PC-9 (cell line): ENCODE data around the gene HSPB7.
A peak's percentile ranks its signal among the peaks of the same experiment; 100 is the strongest.

ENCODE experiments used
- EZH2 ChIP-seq: fragments of 200-600 bp; sonication (generic); IDR thresholded peaks from 2 replicates; pipeline ENCODE4 v1.8.0; 2017; ENCODE audit warnings: antibody characterized with exemption, low read depth
- TF ChIP-seq, protein P1 (sequence below): fragments of 200-600 bp; sonication (generic); conservative IDR thresholded peaks from 2 replicates; pipeline ENCODE4 v1.6.1; 2017; ENCODE audit warnings: mixed run types, antibody characterized with exemption, mild to moderate bottlenecking, moderate library complexity

GRCh38 chr1:16009030-16009460 lies 8.8 kb downstream of the HSPB7 start:
- TF ChIP-seq, protein P1, sequence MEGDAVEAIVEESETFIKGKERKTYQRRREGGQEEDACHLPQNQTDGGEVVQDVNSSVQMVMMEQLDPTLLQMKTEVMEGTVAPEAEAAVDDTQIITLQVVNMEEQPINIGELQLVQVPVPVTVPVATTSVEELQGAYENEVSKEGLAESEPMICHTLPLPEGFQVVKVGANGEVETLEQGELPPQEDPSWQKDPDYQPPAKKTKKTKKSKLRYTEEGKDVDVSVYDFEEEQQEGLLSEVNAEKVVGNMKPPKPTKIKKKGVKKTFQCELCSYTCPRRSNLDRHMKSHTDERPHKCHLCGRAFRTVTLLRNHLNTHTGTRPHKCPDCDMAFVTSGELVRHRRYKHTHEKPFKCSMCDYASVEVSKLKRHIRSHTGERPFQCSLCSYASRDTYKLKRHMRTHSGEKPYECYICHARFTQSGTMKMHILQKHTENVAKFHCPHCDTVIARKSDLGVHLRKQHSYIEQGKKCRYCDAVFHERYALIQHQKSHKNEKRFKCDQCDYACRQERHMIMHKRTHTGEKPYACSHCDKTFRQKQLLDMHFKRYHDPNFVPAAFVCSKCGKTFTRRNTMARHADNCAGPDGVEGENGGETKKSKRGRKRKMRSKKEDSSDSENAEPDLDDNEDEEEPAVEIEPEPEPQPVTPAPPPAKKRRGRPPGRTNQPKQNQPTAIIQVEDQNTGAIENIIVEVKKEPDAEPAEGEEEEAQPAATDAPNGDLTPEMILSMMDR, result peak; percentile 94
- no peak for TF ChIP-seq EZH2
